GM18499 (cell line): ENCODE data around the gene PPP2R5C.

ENCODE experiments used
- ATAC-seq: cut with Tn5 transposase; IDR thresholded peaks from one replicate; pipeline ENCODE4 v1.9.1; 2021; ENCODE audit warnings: moderate number of reproducible peaks; ENCODE audit not compliant: insufficient read depth, unreplicated experiment

PPP2R5C gene

DNA sequence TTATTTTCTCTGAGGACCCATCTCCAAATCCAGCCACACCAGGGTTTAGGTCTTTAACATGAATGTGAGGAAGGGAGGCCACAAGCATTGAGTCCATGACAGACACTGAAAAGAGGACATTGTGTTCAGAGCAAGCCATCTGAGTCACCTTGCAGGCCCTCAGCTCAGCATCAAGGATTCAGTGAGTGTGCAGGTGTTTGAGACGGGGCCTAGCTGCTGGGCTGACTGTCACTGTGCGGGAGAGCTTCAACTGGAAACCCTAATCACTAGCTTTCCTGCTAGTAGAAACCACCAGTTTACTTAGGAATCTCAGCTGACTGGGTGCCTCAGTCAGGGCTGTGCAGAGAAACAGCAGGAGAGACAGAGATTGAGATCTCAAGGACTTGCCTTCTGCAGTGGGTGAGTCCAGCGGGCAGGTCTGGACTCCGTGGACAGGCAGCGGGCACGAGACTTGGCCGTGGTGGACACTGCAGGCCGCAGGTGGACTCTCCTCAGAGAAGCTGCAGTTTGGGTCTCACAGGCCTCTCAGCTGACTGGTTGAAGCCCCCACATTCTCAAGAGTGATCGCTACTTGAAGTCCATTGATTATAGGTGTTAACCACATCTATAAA lies 116.8 kb downstream of the PPP2R5C start:
- ATAC-seq = no peak

DNA sequence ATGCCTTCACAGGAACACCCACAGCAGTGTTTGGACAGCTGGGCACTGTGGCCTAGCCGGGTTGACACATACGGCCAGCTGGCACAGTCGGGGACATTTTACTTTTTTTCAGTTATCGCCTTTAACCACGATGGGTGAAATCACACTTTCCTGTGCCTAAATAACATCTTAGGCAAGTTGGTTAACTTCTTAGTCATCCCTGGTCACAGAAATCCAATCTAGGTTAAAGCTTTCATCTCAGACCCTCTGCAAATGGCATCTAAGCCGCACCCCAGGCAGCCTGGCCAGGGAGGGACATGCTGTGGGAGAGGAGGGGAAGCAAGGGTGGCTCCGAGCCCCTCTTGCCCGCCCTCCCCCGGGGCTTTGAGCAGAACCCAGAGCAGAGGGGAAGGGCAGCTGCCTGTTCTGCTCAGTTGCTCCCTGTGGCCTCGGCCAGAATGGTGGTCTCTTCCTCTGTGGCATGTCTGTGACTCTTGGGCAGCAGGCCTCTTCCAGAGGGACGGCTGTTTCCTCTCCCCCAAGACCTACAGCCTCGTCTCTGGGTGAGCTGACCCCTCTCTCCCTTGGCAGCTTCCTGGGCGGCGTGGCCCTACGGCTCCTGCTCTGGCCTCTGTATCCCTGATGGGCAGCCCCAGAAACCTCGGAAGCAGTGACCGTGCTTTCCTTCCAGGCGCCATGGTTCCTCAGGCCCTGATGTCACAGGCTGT lies 117.5 kb downstream of the PPP2R5C start:
- ATAC-seq = no peak

DNA sequence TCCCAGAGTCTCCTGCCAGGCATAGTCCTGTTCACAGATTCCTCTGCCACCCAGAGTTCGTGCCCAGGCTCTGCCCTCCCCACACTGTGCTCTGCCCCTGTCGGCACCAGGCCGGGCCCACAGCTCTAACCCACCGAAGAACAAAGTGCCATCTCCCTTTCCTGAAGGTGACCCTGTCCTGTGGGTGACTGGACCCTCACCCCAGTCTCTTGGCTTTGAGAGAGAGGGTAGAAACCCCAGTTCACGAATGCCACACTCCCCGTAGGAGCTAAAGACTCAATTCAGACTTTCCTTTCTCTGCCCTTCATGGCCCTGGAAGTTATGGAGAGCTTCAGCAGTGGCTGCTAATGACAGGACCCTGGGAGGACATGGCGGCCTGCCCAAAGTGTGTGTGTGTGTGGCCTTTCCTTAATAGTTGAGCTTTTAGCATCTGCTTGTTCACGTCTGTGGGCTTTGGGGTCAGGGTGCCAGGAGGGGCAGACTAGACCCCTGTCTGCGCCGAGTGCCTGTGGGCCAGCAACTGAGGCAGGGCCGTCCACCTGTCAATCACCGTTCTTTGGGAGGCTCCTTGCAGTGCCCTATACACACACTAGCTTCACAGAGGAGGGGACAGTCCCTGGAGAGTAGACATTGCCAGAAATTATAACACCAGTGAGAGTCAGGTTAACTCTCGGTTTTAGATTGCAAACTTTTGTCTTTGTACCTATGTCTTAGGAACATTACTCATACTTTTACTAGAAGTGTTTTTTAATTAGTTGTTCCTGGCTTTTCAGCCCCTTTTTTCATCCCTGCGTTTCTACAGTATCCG lies 118.2 kb downstream of the PPP2R5C start:
- ATAC-seq = no peak

DNA sequence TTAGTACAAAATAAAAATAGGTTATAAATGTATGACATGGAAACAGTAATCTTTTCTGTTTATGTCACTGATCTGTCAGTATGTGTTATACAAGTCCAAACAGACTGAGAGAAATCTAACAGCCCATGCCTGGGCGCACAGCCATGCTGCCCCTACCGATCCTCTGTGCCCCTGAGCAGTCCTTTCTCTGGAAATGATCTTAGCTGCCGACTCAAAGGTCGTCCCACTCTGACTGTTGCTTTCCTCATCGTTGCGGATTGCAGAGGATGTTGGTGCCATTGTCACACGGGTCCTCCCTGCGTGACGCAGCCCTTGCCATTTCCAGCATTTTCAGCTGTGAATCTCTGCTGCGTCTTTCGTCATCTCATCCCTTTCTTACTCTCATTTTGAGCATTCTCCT lies 119.9 kb downstream of the PPP2R5C start:
- ATAC-seq = no peak

DNA sequence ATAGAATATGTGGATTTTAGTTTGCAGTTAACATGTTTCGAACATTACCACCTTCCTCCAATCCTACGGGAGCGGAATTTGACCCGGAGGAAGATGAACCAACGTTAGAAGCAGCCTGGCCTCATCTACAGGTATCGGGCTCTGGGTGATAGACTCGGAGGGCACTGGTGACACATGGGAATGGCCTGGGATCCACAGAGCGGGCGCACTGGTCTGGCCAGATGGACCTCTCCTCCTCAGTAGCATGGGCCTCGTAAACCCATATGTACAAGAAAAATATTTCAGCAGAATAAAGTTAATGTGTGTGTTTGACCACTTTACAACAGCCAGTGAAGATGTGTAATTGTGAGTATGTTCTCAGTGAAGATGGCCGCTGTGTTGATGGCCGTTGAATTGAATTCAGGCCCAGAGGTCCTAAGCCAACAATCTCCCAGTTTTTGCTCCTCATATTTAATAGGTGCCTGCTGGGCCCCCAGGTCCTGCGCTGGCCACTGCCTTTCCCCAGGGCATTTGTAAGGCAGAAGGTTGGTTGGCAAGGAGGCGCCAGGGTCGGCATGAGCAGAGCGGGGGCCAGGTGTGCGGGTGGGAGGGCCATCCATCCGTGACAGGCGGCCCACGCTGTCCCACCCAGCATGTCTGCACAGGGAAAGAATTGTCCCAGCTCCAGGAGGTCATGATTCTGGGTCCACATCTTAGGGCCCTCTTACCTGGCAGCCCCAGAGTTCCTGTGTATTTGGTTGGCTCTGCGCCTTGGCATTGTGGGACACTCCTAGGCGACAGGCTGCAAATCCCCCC lies 120.8 kb downstream of the PPP2R5C start:
- no peak for ATAC-seq

DNA sequence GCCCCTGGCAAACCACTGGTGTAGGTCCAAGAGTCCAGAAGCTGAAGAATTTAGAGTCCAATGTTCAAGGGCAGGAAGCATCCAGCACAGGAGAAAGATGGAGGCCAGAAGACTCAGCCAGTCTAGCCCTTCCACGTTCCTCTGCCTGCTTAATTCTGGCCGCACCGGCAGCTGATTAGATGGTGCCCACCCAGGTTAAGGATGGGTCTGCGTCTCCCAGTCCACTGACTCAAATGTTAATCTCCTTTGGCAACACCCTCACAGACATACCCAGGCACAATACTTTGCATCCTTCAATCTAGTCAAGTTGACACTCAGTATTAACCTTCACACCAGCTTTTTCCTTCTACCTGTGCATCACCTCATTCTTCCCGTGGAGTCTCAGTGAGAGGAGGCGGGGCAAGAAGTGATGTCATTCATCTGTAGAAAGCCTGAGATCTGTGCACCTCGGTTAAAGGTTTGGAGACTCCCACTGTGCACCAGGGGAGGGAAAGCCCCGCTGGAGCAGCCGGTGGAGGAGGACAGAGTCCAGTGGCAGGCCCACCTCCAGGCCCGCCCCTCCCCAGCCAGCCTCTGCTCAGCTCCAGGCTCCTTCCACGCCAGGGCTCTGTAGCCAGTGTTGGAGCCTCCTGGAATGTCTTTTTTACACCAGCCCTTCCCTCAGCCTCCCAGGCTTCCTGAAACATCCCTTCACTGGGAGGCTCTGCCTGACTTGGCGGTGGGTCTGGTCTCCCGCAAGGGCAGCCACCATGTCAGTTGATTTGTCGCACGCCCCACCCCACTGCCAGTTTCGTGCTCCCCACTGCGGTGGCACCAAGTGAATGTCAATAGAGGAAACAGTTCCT lies 122.8 kb downstream of the PPP2R5C start:
- no peak for ATAC-seq

DNA sequence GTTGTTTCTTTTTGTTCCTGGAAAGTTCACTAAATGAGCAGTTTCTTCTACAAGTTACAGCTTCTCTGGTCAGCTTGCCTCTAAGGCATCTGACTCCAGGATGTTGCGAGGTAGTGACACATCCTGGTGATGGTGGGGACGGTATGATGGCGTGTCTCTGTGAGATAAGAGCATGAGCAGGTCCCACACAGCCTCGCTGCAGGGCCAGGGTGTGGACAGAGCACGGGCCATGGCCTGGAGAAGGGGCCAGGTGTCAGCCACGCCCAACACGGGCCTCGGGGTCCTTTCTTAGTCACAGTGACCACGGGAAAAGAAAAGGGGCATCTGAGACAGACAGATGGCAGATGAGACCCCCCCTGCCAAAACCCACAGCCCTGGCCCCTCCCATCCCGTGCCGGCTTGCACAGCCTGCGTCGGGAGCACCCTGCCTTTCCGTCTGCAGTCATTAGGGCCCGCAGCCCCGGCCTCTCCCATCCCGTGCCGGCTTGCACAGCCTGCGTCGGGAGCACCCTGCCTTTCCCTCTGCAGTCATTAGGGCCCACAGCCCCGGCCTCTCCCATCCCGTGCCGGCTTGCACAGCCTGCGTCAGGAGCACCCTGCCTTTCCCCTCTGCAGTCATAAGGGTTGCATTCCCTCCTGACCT lies 123.5 kb downstream of the PPP2R5C start:
- ATAC-seq = no peak

DNA sequence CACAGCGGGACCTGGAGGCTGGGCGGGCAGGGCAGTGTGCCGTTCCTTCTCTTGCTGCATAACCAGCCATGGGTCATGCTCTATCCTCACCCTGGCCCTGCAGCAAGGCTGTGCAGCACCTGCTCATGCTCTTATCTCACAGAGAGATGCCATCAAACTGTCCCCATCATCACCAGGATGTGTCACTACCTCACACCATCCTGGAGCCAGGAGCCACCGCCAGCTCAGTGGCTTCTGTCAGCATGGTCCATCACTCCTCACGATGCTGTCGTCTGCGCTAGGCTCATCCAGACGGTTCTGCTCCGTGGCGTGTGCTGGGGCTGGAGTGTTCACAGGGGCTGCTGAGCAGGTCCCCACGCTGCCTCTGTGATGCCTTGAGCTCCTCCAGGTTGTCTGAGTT lies 125.7 kb downstream of the PPP2R5C start:
- ATAC-seq = no peak

DNA sequence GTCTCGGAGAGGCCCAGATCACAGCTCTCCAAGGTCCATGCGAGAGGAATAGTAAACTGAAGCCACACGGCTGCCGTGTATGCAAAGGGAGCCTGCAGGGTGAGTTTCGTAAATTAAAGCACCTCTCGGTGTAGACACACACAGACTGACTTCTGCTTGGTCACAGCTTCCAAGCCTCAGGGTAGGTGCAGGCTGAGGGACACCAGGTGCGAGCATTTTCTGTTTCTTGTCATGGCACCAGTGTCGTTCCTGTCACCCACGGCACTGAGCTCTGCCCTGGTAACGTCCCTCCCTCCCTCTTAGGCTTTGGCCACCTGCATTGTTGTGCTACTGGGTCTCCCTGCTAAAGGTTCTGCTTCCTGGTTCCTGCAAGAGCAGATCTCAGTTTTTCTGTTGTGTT lies 126.7 kb downstream of the PPP2R5C start:
- ATAC-seq = no peak

DNA sequence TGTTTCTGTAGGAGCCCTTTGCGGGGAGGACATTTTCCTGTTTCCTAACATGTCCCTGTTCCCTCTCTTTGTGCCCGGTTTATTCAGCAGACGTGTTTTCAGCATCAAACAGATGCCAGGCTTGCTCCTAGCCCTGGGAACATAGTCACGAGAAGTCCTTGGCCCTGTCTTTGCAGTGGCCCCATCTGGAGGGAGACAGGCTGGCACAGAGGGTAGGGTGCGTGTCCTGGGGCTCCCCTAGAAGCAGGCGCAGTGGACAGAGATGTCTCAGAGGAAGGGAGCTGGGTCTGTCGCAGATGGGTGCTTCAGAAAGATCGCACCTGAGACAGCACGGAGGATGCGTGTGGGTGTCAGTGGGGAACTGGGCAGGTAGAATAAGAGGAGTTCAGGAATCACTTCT lies 127.9 kb downstream of the PPP2R5C start:
- no peak for ATAC-seq

DNA sequence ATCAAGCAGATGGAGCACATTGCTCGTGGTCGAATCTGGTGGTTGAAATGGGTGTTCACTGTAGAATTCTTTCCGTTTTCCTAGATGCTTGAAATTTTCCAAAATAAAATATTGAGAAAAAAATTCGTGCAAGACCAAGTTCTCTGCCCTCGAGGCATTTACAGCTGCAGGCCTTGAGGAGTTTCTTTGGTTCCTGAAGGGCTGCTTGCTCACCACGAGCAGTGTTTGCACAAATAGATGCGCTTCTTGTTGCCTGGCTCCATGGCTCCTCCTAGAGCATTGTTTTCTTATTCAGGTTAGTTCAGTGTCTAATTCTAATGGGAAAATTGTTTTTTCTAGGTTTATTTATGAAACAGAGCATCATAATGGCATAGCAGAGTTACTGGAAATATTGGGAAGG lies 128.4 kb downstream of the PPP2R5C start:
- ATAC-seq = no peak

DNA sequence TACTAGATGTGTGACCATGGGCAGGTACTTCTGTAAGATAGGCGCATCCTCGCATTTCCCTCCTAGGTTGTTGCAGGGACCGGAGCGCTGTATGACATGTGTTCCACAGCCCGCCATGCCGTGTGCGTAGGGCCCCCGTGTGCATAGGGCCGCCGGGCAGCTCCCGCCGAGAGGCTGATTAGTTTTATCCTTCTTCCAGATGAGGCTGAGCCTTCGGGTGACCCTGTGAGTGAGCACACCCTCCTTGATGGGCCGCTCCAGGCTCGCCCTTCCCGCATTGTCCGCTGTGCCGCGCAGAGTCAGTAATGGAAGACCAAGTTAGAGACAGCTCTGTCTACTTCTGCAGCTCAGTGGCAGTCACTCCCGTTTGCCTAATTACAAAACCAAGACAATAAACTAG lies 130.0 kb downstream of the PPP2R5C start:
- no peak for ATAC-seq

DNA sequence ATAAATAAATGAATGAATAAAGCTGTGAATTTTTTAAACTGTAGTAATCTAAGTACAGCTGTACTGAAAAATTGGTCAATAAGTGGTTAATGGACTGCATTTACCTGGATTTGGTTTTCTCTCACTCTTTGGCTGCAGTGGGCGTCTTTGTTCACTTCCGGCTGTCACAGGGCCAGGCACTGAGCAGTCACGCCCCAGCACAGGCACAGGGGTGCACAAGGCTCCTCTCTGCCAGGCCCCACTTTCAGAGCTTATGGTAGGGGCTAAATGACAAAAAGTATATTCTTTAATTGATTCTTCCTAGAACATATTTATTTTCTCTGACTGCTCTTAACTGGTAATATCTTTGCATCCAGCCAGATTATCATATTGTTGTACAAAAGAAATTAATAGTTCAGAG lies 132.2 kb downstream of the PPP2R5C start:
- no peak for ATAC-seq

DNA sequence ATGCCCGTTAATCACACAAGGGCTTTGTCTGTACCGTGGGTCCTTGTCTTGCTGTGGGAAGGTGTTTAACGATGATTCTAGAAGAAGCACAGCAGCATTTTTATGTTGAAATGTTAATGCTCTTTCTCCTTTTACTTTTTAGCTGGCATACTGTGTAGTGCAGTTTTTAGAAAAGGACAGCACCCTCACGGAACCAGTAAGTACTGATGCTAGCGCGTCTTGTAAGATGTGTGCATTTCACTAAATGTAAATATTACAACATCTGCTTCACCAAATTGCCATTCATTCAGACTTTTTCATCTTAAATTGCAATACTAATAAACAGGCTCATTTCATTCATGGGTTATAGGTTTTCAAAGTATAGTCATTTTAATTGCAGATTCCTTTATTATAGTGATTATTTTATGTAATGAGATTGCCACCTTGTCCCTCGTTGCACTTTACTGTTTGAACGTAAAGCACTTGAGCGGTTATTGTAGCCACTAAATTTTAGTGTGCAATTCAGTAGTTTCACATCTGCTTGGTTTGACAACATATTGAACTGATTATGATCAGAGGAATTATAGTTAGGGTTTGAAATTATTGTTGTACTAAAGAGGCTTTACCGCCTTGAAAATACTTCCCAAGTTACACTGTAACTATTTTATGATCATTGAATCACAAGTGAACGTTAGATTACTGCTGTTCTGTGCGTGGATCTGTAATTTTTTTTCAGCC lies 133.0 kb downstream of the PPP2R5C start:
- no peak for ATAC-seq

DNA sequence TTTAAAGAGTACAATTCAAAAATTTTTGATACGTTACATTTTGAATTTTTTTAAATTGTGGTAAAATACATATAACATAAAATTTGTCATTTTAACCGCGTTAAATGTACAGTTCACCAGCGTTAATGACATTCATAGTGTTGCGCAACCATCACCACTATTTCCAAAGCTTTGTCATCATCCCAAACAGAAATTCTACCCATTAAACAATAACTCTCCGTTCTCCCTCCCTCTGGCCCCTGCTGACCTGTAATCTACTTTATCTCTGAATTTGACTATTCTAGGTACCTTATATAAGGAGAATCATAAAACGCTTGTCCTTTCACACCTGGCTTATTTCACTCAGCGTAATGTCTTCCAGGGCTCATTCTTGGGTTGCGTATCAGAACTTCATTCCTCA lies 133.7 kb downstream of the PPP2R5C start:
- ATAC-seq = no peak

DNA sequence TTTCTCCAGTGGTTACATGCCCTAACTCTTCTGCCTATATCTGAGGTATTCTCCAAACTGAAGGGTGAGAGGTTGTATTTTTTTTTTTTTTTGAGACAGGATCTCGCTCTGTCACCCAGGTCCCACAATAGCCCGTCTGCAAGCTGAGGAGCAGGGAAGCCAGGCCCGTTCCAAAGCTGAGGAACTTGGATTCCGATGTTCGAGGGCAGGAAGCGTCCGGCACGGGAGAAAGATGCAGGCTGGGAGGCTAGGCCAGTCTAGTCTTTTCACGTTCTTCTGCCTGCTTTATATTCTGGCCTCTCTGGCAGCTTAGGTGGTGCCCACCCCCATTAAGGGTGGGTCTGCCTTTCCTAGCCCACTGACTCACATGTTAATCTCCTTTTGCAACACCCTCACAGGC lies 135.8 kb downstream of the PPP2R5C start:
- ATAC-seq = no peak

DNA sequence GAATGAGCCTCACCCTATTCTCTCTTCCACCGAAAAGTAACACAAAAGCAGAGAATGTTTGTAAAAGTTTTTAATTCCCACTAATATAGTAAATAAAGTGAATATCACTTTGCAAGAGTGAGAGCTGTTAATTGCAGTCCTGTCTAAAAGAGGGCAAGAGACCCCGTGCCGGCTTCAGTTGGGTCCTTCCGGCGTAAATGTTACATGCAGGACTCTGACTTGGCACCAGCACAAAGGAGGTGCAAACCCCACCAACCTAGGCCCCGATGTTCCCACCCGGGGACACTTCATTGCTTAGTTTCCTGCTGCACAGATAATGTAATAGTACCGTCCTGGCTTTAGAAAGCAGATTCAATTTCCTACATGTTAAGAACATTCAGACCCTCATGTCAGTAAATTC lies 136.9 kb downstream of the PPP2R5C start:
- ATAC-seq = no peak

DNA sequence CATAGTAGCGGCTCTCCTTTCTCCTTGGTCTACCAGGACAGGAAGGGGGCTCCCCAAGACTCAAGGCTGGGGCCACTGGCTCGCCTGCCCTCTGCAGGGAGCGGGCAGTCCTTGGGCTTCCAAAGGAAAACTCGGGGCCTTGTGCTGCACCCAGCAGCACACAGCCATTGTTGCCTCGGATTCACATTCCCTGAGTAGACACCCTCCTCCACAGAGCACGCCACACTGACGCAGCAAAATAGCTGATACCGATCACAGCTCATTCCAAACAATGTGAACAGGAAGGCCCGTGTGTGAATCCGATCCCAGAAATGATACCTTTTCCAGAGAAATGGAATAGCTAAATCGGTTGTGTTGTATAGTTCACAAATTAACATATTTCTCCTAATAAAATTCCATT lies 137.8 kb downstream of the PPP2R5C start:
- no peak for ATAC-seq

DNA sequence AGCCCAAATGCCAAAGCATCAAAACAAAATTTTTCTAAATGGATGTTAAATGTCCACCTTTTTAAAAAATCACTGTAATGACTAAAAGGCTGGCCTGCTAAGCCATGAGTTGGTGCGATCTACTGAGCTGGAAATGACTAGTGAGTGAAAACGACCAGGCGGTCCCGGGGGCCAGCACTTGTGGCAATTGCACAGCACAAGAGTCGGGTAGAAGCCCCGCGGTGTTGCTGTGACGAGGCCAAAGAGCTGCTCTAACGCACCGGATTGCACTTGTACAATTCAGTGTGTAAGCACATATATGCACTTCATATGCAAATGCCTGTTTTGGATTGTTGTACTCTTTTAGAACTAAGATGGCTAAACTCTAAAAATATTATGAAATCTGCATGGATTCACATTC lies 138.7 kb downstream of the PPP2R5C start:
- no peak for ATAC-seq
